HEK293 (cell line): ENCODE data around the gene MAP3K8.

Experiments
- CTCF ChIA-PET: fragments of 350-600 bp; formaldehyde crosslinking; extraction: SDS; loops from one replicate; lab custom pipeline; 2021; ENCODE audit warnings: antibody characterized with exemption; lab: Yijun Ruan, JAX
- POLR2A ChIA-PET: fragments of 300-600 bp; formaldehyde crosslinking; extraction: SDS; loops from one replicate; lab custom pipeline; 2020; ENCODE audit warnings: antibody characterized with exemption, inconsistent platforms; lab: Yijun Ruan, JAX
- H3K27ac ChIP-seq: fragments of 200-500 bp; sonication (Bioruptor generic); 2 replicates; pipeline ENCODE4 v1.5.1; 2014; ENCODE audit warnings: low read depth, low read length, control low read depth, inconsistent platforms; ENCODE audit errors: extremely low read depth
- H3K36me3 ChIP-seq, 2 experiments: fragments of 200-500 bp in 1 of 2; sonication (Bioruptor generic) in 1 of 2; 1 replicate in 1 of 2; 2 replicates in 1 of 2; pipeline ENCODE4 v1.5.1; 2014 to 2017; ENCODE audit warnings: inconsistent platforms in 2 of 2, low read length in 2 of 2; ENCODE audit not compliant: control insufficient read depth in 2 of 2, insufficient read depth in 1 of 2
- H3K4me1 ChIP-seq: fragments of 200-500 bp; sonication (Bioruptor generic); 2 replicates; pipeline ENCODE4 v1.5.1; 2014; ENCODE audit warnings: mild to moderate bottlenecking, low read length, inconsistent platforms; ENCODE audit not compliant: control insufficient read depth, insufficient read depth
- H3K4me3 ChIP-seq: 2 replicates; pipeline ENCODE4 v1.5.1; 2011; ENCODE audit warnings: low read depth, mild to moderate bottlenecking, control low read depth, low read length, moderate library complexity
- H3K9me3 ChIP-seq: fragments of 200-500 bp; sonication (Bioruptor generic); 2 replicates; pipeline ENCODE4 v1.5.1; 2014; ENCODE audit warnings: low read depth, low read length, inconsistent platforms; ENCODE audit not compliant: control insufficient read depth, insufficient read depth
- FEZF1 ChIP-seq: fragments of 450-650 bp; formaldehyde crosslinking; IDR thresholded peaks from 2 replicates; pipeline ENCODE4 v1.5.1; 2016; ENCODE audit warnings: missing biosample characterization, missing genetic modification characterization
- GLIS1 ChIP-seq: fragments of 450-650 bp; formaldehyde crosslinking; IDR thresholded peaks from 2 replicates; pipeline ENCODE4 v1.5.1; 2016; ENCODE audit warnings: missing biosample characterization, missing genetic modification characterization
- HOXC10 ChIP-seq: sonication (generic); formaldehyde crosslinking; IDR thresholded peaks from 2 replicates; pipeline ENCODE4 v1.8.1; 2023; ENCODE audit warnings: mild to moderate bottlenecking, missing genetic modification reagents
- KLF16 ChIP-seq: fragments of 450-650 bp; formaldehyde crosslinking; IDR thresholded peaks from 2 replicates; pipeline ENCODE4 v1.5.1; 2017; ENCODE audit warnings: missing biosample characterization, missing genetic modification characterization
- KLF7 ChIP-seq: fragments of 450-650 bp; formaldehyde crosslinking; IDR thresholded peaks from 2 replicates; pipeline ENCODE4 v1.5.1; 2016; ENCODE audit warnings: missing biosample characterization, missing genetic modification characterization, borderline replicate concordance
- MZF1 ChIP-seq: fragments of 450-650 bp; formaldehyde crosslinking; IDR thresholded peaks from 2 replicates; pipeline ENCODE4 v1.5.1; 2017; ENCODE audit warnings: missing biosample characterization, missing genetic modification characterization, borderline replicate concordance
- SCRT1 ChIP-seq: fragments of 450-650 bp; formaldehyde crosslinking; IDR thresholded peaks from 2 replicates; pipeline ENCODE4 v1.5.1; 2016; ENCODE audit warnings: missing biosample characterization, missing genetic modification characterization, borderline replicate concordance
- SP7 ChIP-seq: fragments of 450-650 bp; formaldehyde crosslinking; IDR thresholded peaks from 2 replicates; pipeline ENCODE4 v1.5.1; 2016; ENCODE audit warnings: missing biosample characterization, missing genetic modification characterization
- TRIM28 ChIP-seq: IDR thresholded peaks from 2 replicates; pipeline ENCODE4 v1.6.1; 2011; ENCODE audit warnings: low read length, control low read depth, borderline replicate concordance
- ZFP41 ChIP-seq: fragments of 450-650 bp; formaldehyde crosslinking; IDR thresholded peaks from 2 replicates; pipeline ENCODE4 v1.5.1; 2016; ENCODE audit warnings: missing biosample characterization, missing genetic modification characterization, borderline replicate concordance
- ZNF114 ChIP-seq: fragments of 450-650 bp; formaldehyde crosslinking; IDR thresholded peaks from 2 replicates; pipeline ENCODE4 v1.5.0; 2017; ENCODE audit warnings: missing biosample characterization, missing genetic modification characterization
- ZNF133 ChIP-seq: fragments of 450-650 bp; formaldehyde crosslinking; IDR thresholded peaks from 2 replicates; pipeline ENCODE4 v1.5.1; 2016; ENCODE audit warnings: missing biosample characterization, missing genetic modification characterization
- ZNF214 ChIP-seq: fragments of 450-650 bp; formaldehyde crosslinking; IDR thresholded peaks from 2 replicates; pipeline ENCODE4 v1.5.1; 2017; ENCODE audit warnings: missing biosample characterization, mild to moderate bottlenecking, missing genetic modification characterization, borderline replicate concordance
- ZNF302 ChIP-seq: fragments of 450-650 bp; formaldehyde crosslinking; IDR thresholded peaks from 2 replicates; pipeline ENCODE4 v1.5.1; 2016; ENCODE audit warnings: missing biosample characterization, missing genetic modification characterization, low read depth
- ZNF311 ChIP-seq: fragments of 450-650 bp; formaldehyde crosslinking; IDR thresholded peaks from 2 replicates; pipeline ENCODE4 v1.5.1; 2017; ENCODE audit warnings: missing biosample characterization, missing genetic modification characterization, borderline replicate concordance
- ZNF366 ChIP-seq: fragments of 450-650 bp; formaldehyde crosslinking; conservative IDR thresholded peaks from 2 replicates; pipeline ENCODE4 v1.5.1; 2016; ENCODE audit warnings: missing biosample characterization, missing genetic modification characterization
- ZNF433 ChIP-seq: fragments of 450-650 bp; formaldehyde crosslinking; IDR thresholded peaks from 2 replicates; pipeline ENCODE4 v1.5.1; 2016; ENCODE audit warnings: missing biosample characterization, missing genetic modification characterization, low read depth
- ZNF48 ChIP-seq: fragments of 450-650 bp; formaldehyde crosslinking; IDR thresholded peaks from 2 replicates; pipeline ENCODE4 v1.5.1; 2016; ENCODE audit warnings: missing biosample characterization, missing genetic modification characterization
- ZNF501 ChIP-seq: fragments of 450-650 bp; formaldehyde crosslinking; IDR thresholded peaks from 2 replicates; pipeline ENCODE4 v1.5.1; 2016; ENCODE audit warnings: missing biosample characterization, missing genetic modification characterization
- ZNF514 ChIP-seq: fragments of 450-650 bp; formaldehyde crosslinking; IDR thresholded peaks from 2 replicates; pipeline ENCODE4 v1.5.1; 2016; ENCODE audit warnings: missing biosample characterization, missing genetic modification characterization
- ZNF555 ChIP-seq: fragments of 450-650 bp; formaldehyde crosslinking; conservative IDR thresholded peaks from 2 replicates; pipeline ENCODE4 v1.5.1; 2017; ENCODE audit warnings: missing biosample characterization, mild to moderate bottlenecking, missing genetic modification characterization, inconsistent platforms
- ZNF558 ChIP-seq: fragments of 450-650 bp; formaldehyde crosslinking; IDR thresholded peaks from 2 replicates; pipeline ENCODE4 v1.5.1; 2016; ENCODE audit warnings: missing biosample characterization, missing genetic modification characterization
- ZNF626 ChIP-seq: fragments of 450-650 bp; sonication (Bioruptor Pico); formaldehyde crosslinking; IDR thresholded peaks from 2 replicates; pipeline ENCODE4 v1.5.1; 2018; ENCODE audit warnings: missing biosample characterization, missing genetic modification characterization, inconsistent platforms
- ZNF660 ChIP-seq: fragments of 450-650 bp; IDR thresholded peaks from 2 replicates; pipeline ENCODE4 v1.5.1; 2018; ENCODE audit warnings: missing biosample characterization, mild to moderate bottlenecking, missing genetic modification characterization
- ZNF664 ChIP-seq: fragments of 450-650 bp; formaldehyde crosslinking; IDR thresholded peaks from 2 replicates; pipeline ENCODE4 v1.5.1; 2016; ENCODE audit warnings: missing biosample characterization, missing genetic modification characterization
- ZNF843 ChIP-seq: fragments of 450-650 bp; formaldehyde crosslinking; IDR thresholded peaks from 2 replicates; pipeline ENCODE4 v1.5.1; 2016; ENCODE audit warnings: missing biosample characterization, missing genetic modification characterization
- TF ChIP-seq, protein P1 (sequence below): fragments of 450-650 bp; formaldehyde crosslinking; optimal IDR thresholded peaks from 2 replicates; pipeline ENCODE3; 2016; ENCODE audit warnings: missing biosample characterization, mild to moderate bottlenecking, missing genetic modification characterization
- TF ChIP-seq, protein P2 (sequence below): fragments of 450-650 bp; formaldehyde crosslinking; IDR thresholded peaks from 2 replicates; pipeline ENCODE4 v1.5.1; 2016; ENCODE audit warnings: missing biosample characterization, missing genetic modification characterization
- TF ChIP-seq, protein P3 (sequence below): fragments of 450-650 bp; formaldehyde crosslinking; IDR thresholded peaks from 2 replicates; pipeline ENCODE4 v1.5.1; 2016; ENCODE audit warnings: missing biosample characterization, missing genetic modification characterization
- TF ChIP-seq, protein P4 (sequence below): fragments of 450-650 bp; formaldehyde crosslinking; IDR thresholded peaks from 2 replicates; pipeline ENCODE4 v1.5.1; 2017; ENCODE audit warnings: missing biosample characterization, missing genetic modification characterization
- TF ChIP-seq, protein P5 (sequence below): fragments of 450-650 bp; formaldehyde crosslinking; IDR thresholded peaks from 2 replicates; pipeline ENCODE4 v1.5.1; 2017; ENCODE audit warnings: missing biosample characterization, missing genetic modification characterization

The MAP3K8 gene

DNA sequence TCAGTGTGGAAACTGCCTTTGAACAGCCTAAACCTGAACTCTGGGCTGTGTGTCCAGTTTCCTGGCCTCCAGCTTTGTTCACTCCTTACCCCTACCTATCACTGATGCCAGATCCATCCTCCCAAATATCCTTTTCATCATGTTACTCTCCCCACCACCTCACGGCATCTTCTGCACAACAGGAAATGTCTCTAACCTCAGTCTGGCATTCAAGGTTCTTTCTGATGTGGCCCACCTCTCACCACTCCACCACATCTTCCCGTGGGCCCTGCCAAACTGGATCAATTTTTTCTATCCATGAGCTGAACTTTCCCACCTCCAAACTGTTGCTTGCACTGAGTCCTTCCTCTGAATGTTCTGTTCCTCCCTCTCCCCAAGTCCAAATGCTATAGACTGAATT is 35.8 kb upstream of the MAP3K8 start (continued):
- TF ChIP-seq GLIS1 (tag by site-specific recombination), result no peak
- no peak for TF ChIP-seq ZNF214 (tag by site-specific recombination)
- TF ChIP-seq SCRT1, result no peak
- TF ChIP-seq ZNF555 (tag by site-specific recombination), result no peak
- TF ChIP-seq ZNF311, result no peak
- TF ChIP-seq SP7 (tag by site-specific recombination), result no peak
- no peak for TF ChIP-seq ZNF843
- TF ChIP-seq FEZF1 (tag by site-specific recombination), result no peak
- TF ChIP-seq, protein P1, sequence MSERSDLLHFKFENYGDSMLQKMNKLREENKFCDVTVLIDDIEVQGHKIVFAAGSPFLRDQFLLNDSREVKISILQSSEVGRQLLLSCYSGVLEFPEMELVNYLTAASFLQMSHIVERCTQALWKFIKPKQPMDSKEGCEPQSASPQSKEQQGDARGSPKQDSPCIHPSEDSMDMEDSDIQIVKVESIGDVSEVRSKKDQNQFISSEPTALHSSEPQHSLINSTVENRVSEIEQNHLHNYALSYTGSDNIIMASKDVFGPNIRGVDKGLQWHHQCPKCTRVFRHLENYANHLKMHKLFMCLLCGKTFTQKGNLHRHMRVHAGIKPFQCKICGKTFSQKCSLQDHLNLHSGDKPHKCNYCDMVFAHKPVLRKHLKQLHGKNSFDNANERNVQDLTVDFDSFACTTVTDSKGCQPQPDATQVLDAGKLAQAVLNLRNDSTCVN (tag by site-specific recombination), result no peak
- TF ChIP-seq, protein P2, sequence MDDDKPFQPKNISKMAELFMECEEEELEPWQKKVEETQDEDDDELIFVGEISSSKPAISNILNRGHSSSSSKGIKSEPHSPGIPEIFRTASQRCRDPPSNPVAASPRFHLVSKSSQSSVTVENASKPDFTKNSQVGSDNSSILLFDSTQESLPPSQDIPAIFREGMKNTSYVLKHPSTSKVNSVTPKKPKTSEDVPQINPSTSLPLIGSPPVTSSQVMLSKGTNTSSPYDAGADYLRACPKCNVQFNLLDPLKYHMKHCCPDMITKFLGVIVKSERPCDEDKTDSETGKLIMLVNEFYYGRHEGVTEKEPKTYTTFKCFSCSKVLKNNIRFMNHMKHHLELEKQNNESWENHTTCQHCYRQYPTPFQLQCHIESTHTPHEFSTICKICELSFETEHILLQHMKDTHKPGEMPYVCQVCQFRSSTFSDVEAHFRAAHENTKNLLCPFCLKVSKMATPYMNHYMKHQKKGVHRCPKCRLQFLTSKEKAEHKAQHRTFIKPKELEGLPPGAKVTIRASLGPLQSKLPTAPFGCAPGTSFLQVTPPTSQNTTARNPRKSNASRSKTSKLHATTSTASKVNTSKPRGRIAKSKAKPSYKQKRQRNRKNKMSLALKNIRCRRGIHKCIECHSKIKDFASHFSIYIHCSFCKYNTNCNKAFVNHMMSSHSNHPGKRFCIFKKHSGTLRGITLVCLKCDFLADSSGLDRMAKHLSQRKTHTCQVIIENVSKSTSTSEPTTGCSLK (tag by site-specific recombination), result no peak
- no peak for TF ChIP-seq TRIM28
- no peak for TF ChIP-seq ZNF133 (tag by site-specific recombination)
- TF ChIP-seq ZFP41, result no peak
- TF ChIP-seq ZNF664, result no peak
- no peak for TF ChIP-seq HOXC10 (CRISPR knock-in tag)

DNA sequence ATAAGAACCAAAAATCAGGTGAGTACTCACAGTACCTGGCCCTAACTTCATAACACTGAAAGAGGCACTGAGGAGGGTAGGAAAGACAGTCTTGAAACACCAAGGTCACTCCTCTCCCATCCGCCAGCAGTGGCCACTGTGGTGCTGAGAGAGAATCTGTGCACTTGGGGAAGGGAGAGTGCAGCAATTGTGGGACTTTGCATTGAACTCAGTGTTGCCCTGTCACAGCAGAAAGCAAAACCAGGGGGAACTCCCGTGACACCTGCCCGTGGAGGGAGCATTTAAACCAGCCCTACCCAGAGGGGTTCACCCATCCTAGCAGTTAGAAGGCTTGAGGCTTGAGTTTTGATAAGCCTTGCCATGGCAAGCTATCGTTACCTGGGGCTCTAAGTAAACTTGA is 35.2 kb upstream of the MAP3K8 start:
- Histone ChIP-seq H3K9me3 (no peaks in the 10 kb centered on the region), H3K36me3 (no peaks in the 10 kb centered on the region), H3K27ac (no peak overlapping the region), H3K4me1 (no peaks in the 10 kb centered on the region), H3K4me3 (no peak overlapping the region)
- ChIA-PET CTCF (interaction anchor here (1.2 kb wide), 1 partner anchor 192 kb away, joined by 3 read pairs; no protein-coding TSS in a partner anchor), POLR2A (no interaction called here)
- TF ChIP-seq ZNF433 (no peak), ZNF626 (tag by site-specific recombination) (no peak), ZNF558 (tag by site-specific recombination) (no peak), ZNF114 (no peak), ZNF501 (tag by site-specific recombination) (no peak), ZNF133 (tag by site-specific recombination) (no peak), KLF16 (no peak), ZNF302 (no peak), KLF7 (tag by site-specific recombination) (no peak), ZNF660 (no peak), ZNF48 (tag by site-specific recombination) (no peak), ZNF514 (tag by site-specific recombination) (no peak), MZF1 (tag by site-specific recombination) (no peak), ZNF366 (no peak)
- TF ChIP-seq, protein P3, sequence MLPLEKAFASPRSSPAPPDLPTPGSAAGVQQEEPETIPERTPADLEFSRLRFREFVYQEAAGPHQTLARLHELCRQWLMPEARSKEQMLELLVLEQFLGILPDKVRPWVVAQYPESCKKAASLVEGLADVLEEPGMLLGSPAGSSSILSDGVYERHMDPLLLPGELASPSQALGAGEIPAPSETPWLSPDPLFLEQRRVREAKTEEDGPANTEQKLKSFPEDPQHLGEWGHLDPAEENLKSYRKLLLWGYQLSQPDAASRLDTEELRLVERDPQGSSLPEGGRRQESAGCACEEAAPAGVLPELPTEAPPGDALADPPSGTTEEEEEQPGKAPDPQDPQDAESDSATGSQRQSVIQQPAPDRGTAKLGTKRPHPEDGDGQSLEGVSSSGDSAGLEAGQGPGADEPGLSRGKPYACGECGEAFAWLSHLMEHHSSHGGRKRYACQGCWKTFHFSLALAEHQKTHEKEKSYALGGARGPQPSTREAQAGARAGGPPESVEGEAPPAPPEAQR (tag by site-specific recombination), result no peak
- TF ChIP-seq, protein P4, sequence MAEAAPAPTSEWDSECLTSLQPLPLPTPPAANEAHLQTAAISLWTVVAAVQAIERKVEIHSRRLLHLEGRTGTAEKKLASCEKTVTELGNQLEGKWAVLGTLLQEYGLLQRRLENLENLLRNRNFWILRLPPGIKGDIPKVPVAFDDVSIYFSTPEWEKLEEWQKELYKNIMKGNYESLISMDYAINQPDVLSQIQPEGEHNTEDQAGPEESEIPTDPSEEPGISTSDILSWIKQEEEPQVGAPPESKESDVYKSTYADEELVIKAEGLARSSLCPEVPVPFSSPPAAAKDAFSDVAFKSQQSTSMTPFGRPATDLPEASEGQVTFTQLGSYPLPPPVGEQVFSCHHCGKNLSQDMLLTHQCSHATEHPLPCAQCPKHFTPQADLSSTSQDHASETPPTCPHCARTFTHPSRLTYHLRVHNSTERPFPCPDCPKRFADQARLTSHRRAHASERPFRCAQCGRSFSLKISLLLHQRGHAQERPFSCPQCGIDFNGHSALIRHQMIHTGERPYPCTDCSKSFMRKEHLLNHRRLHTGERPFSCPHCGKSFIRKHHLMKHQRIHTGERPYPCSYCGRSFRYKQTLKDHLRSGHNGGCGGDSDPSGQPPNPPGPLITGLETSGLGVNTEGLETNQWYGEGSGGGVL (tag by site-specific recombination), result no peak
- TF ChIP-seq, protein P5, sequence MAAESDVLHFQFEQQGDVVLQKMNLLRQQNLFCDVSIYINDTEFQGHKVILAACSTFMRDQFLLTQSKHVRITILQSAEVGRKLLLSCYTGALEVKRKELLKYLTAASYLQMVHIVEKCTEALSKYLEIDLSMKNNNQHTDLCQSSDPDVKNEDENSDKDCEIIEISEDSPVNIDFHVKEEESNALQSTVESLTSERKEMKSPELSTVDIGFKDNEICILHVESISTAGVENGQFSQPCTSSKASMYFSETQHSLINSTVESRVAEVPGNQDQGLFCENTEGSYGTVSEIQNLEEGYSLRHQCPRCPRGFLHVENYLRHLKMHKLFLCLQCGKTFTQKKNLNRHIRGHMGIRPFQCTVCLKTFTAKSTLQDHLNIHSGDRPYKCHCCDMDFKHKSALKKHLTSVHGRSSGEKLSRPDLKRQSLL (tag by site-specific recombination), result no peak
